ENCODE measurements around the gene PIGQ. TPM values are rescaled to one million over a fixed set of nuclear protein-coding genes. Genes with fewer than 3 reads are reported as not detected.

The PIGQ gene
- total RNA-seq, 4 donors from 2014 or later, result 30.4 to 42.4 (median 36.8) TPM

DNA sequence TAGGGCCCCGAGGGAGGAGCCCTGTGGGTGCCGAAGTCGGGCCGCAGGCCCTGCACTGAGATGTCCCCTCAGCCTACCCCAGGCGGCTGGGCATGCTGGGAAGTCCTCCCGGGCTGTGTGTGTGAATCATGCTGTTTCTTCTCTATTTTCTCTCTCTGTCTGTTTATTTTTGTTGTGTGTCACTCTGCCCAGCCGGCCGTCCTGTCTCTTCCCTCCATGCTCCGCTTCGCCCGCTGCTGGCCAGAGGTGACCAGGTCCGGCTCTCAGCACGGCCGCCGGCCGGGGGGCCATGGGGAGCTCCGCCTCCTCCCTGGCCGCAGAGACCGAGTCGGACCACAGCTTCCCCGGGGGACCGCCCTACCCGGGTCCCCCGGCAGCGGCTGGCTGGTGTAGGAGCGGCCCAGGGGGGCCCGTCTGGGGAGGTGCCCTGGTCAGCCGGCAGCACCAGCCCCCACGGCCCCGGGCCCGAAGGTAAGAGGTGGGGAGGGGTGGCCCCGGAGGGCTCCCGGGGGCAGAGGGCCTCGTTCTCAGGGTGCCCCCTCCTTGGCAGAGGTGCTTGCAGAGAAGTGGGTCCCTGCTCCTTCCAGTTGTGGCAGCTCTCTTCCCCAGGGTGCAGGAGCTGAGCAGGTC, 29.8 kb upstream of the PIGQ start:
- Histone ChIP-seq H3K9me3 (no peaks in the 10 kb centered on the region), H3K27ac (no peak overlapping the region), H3K36me3 (peaks cover 0 to 81% of the 10 kb centered on the region in 2 donors), H3K4me3 (no peak overlapping the region), H3K27me3 (no peaks in the 10 kb centered on the region), H3K4me1 (peaks cover 0 to 8% (median 0%) of the 10 kb centered on the region in 3 donors)
- no peak for TF ChIP-seq POLR2A (IDR thresholded peaks at IDR 0.05)
- no peak for TF ChIP-seq POLR2AphosphoS5 (IDR thresholded peaks at IDR 0.05)
- TF ChIP-seq, protein P1, sequence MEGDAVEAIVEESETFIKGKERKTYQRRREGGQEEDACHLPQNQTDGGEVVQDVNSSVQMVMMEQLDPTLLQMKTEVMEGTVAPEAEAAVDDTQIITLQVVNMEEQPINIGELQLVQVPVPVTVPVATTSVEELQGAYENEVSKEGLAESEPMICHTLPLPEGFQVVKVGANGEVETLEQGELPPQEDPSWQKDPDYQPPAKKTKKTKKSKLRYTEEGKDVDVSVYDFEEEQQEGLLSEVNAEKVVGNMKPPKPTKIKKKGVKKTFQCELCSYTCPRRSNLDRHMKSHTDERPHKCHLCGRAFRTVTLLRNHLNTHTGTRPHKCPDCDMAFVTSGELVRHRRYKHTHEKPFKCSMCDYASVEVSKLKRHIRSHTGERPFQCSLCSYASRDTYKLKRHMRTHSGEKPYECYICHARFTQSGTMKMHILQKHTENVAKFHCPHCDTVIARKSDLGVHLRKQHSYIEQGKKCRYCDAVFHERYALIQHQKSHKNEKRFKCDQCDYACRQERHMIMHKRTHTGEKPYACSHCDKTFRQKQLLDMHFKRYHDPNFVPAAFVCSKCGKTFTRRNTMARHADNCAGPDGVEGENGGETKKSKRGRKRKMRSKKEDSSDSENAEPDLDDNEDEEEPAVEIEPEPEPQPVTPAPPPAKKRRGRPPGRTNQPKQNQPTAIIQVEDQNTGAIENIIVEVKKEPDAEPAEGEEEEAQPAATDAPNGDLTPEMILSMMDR (IDR thresholded peaks at IDR 0.05), result no peak
- no peak for TF ChIP-seq EP300 (IDR thresholded peaks at IDR 0.05)
- WGBS, 2 donors (ENCODE audit: low coverage in 1 of 2), result no CpG with 5 or more reads among the region's 34 CpGs
- no peak for ATAC-seq

DNA sequence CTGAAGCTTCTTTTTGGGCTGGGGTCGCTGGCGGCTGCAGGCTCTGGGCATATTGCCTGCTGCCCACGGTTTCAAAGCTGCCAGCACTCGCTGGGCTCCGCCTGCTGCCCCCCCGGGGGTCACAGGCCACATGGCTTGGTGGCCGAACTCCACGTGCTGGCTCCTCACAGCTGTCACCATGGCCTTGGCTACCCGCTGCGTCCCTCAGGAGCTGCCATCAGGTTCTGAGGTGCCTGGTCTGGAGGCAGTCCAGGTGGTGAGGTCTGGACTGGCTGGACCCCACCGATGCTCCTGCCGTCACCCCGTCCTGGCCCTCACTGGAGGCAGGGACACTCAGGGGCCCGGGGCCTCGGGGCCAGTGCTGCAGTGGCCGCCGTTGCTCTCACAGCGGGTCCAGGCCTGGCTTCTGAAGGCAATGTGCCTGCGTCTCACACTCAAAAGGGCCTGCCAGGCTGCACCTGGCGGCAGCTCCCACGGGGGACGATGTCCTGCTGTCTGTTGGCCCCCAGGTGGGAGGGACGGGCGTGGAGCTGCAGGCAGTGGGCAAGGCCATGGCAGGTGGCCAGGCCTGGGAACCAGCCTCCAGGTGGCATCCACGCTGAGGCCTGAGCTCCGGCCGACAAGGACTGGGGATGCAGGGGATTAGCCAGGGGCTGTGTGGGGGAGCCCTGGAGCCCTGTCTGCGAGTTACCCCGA, 29.0 kb upstream of the PIGQ start:
- H3K36me3 ChIP-seq, result peaks cover 0 to 73% of the 10 kb centered on the region in 2 donors
- H3K27me3 ChIP-seq, result no peaks in the 10 kb centered on the region
- no peak overlapping the region for H3K4me3 ChIP-seq
- H3K27ac ChIP-seq, result no peak overlapping the region
- no peaks in the 10 kb centered on the region for H3K9me3 ChIP-seq
- ATAC-seq, result no peak
- no CpG with 5 or more reads among the region's 29 CpGs for WGBS, 2 donors (ENCODE audit: low coverage in 1 of 2)
- peaks cover 0 to 2% (median 0%) of the 10 kb centered on the region in 3 donors for H3K4me1 ChIP-seq
- TF ChIP-seq POLR2AphosphoS5 (IDR thresholded peaks at IDR 0.05), result no peak
- TF ChIP-seq EP300 (IDR thresholded peaks at IDR 0.05), result no peak
- TF ChIP-seq POLR2A (IDR thresholded peaks at IDR 0.05), result no peak
- TF ChIP-seq, protein P1 (IDR thresholded peaks at IDR 0.05), result no peak

DNA sequence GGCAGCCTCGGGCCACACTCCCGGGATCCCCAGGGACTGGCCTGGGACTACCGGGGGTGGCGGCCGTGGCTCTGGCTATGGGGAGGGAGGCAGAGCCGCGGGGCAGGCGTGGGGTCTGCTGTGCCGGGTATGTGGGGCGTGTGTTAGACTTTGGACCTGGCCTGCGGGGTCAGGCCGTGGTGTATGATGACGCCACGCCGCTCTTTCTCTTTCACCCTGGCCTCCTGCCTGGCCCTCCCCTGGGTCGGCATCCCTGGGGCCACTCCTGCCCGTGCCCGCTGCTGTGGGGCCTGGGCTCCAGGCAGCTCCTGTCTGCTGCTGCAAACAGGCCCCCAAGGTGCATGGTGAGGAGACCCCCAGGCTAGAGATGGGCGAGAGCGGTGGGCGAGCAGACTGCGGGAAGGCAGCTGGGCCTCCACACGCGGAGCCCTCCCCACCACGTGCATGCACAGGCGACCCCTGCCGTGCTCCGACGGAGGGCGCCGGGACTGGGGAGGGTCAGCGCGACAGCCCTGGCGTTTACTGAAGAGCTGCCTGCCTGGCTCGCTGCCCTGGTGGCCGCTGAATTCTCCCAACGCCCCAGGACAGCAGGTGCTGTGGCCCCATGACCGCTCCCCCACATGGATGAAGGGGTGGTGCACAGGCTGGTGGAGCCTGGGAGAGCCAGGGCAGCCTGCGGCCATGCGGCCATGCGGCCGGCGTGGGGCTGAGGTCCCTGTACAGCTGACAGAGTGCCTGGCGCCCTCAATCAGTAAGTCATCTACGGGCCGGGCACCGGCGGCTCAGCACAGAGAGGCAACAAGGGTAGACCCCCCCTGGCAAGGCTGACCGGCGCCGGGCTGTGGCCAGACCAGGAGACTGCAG, 26.2 kb upstream of the PIGQ start:
- peaks cover 0 to 7% (median 0%) of the 10 kb centered on the region in 3 donors for H3K4me1 ChIP-seq
- no peaks in the 10 kb centered on the region for H3K9me3 ChIP-seq
- no peak for TF ChIP-seq POLR2A (IDR thresholded peaks at IDR 0.05)
- peaks cover 0 to 64% of the 10 kb centered on the region in 2 donors for H3K36me3 ChIP-seq
- no CpG with 5 or more reads among the region's 51 CpGs for WGBS, 2 donors (ENCODE audit: low coverage in 1 of 2)
- no peak overlapping the region for H3K27ac ChIP-seq
- no peak overlapping the region for H3K4me3 ChIP-seq
- no peaks in the 10 kb centered on the region for H3K27me3 ChIP-seq
- no peak for ATAC-seq

DNA sequence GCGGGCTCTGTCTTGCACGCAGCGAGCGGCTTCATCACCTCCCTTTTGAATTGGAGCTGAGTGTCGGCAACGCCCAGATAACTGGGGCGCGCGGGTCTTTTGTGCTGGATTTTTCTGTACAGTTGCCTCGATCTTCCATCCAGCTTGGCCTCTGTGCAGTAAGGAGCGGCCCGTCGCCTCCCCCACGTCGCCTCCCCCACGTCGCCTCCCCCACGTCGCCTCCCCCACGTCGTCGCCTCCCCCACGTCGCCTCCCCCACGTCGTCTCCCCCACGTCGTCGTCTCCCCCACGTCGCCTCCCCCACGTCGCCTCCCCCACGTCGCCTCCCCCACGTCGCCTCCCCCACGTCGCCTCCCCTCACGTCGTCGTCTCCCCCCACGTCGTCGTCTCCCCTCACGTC, 25.3 kb upstream of the PIGQ start:
- Histone ChIP-seq H3K9me3 (no peaks in the 10 kb centered on the region), H3K4me1 (peaks cover 0 to 7% (median 0%) of the 10 kb centered on the region in 3 donors), H3K27ac (no peak overlapping the region), H3K4me3 (no peak overlapping the region), H3K27me3 (no peaks in the 10 kb centered on the region), H3K36me3 (peaks cover 0 to 65% of the 10 kb centered on the region in 2 donors)
- no peak for ATAC-seq
- WGBS, 2 donors (ENCODE audit: low coverage in 1 of 2), result 91% methylated on average over 16 of the region's 46 CpGs; no CpG with 5 or more reads in 1 of the 2 donors
- TF ChIP-seq, protein P1 (IDR thresholded peaks at IDR 0.05), result no peak
- TF ChIP-seq EP300 (IDR thresholded peaks at IDR 0.05), result no peak
- no peak for TF ChIP-seq POLR2AphosphoS5 (IDR thresholded peaks at IDR 0.05)
- no peak for TF ChIP-seq POLR2A (IDR thresholded peaks at IDR 0.05)
